ENCODE data around the gene TNFRSF1B.

TNFRSF1B gene

GRCh38 chr1:12204140-12204539, 37.3 kb downstream of the TNFRSF1B start:
- Histone ChIP-seq H3K36me3 (peaks cover 100% of the 10 kb centered on the region), H3K4me1 (ENCODE audit: control insufficient read depth in 1 of 2, insufficient read depth in 1 of 2, low read depth in 1 of 2, low read length in 1 of 2) (peaks cover 7 to 8% of the 10 kb centered on the region in 2 experiments), H3K27ac (no peak overlapping the region), H3K4me3 (ENCODE audit: low read depth in 1 of 2, low read length in 1 of 2) (no peak overlapping the region), H3K9me3 (no peaks in the 10 kb centered on the region), H3K27me3 (no peaks in the 10 kb centered on the region)
- no peak for TF ChIP-seq CTCF (IDR thresholded peaks at IDR 0.05)

- no peaks in the 10 kb centered on the region for H3K9me3 ChIP-seq
- H3K27me3 ChIP-seq, result no peaks in the 10 kb centered on the region
- peaks cover 95% of the 10 kb centered on the region for H3K36me3 ChIP-seq
- peaks cover 7 to 8% of the 10 kb centered on the region in 2 experiments for H3K4me1 ChIP-seq (ENCODE audit: control insufficient read depth in 1 of 2, insufficient read depth in 1 of 2, low read depth in 1 of 2, low read length in 1 of 2)
- no peak overlapping the region for H3K4me3 ChIP-seq (ENCODE audit: low read depth in 1 of 2, low read length in 1 of 2)
- no peak for TF ChIP-seq CTCF (IDR thresholded peaks at IDR 0.05)
- peak overlapping the region; percentile 1 for H3K27ac ChIP-seq
Measured at GRCh38 chr1:12204754-12205658, 38.2 kb downstream of the TNFRSF1B start.

- Histone ChIP-seq H3K4me3 (ENCODE audit: low read depth in 1 of 2, low read length in 1 of 2) (no peak overlapping the region), H3K9me3 (no peaks in the 10 kb centered on the region), H3K4me1 (ENCODE audit: control insufficient read depth in 1 of 2, insufficient read depth in 1 of 2, low read depth in 1 of 2, low read length in 1 of 2) (peaks cover 7 to 8% of the 10 kb centered on the region in 2 experiments), H3K36me3 (peaks cover 87% of the 10 kb centered on the region), H3K27ac (peak overlapping the region; percentile 69), H3K27me3 (peaks cover 5% of the 10 kb centered on the region)
- TF ChIP-seq CTCF (IDR thresholded peaks at IDR 0.05), result no peak
Measured at GRCh38 chr1:12206238-12206637, 39.4 kb downstream of the TNFRSF1B start.

- no peak overlapping the region for H3K4me3 ChIP-seq (ENCODE audit: low read depth in 1 of 2, low read length in 1 of 2)
- peaks cover 80% of the 10 kb centered on the region for H3K36me3 ChIP-seq
- no peaks in the 10 kb centered on the region for H3K9me3 ChIP-seq
- H3K27me3 ChIP-seq, result peaks cover 9% of the 10 kb centered on the region
- TF ChIP-seq CTCF (IDR thresholded peaks at IDR 0.05), result no peak
- peaks cover 7 to 8% of the 10 kb centered on the region in 2 experiments for H3K4me1 ChIP-seq (ENCODE audit: control insufficient read depth in 1 of 2, insufficient read depth in 1 of 2, low read depth in 1 of 2, low read length in 1 of 2)
- H3K27ac ChIP-seq, result peak overlapping the region; percentile 69
Measured at GRCh38 chr1:12206792-12207424, 40.1 kb downstream of the TNFRSF1B start.

GRCh38 chr1:12208271-12208670, 41.5 kb downstream of the TNFRSF1B start:
- H3K9me3 ChIP-seq, result no peaks in the 10 kb centered on the region
- H3K4me3 ChIP-seq (ENCODE audit: low read depth in 1 of 2, low read length in 1 of 2), result no peak overlapping the region
- peak overlapping the region; percentile 69 for H3K27ac ChIP-seq
- peaks cover 9% of the 10 kb centered on the region for H3K27me3 ChIP-seq
- peaks cover 66% of the 10 kb centered on the region for H3K36me3 ChIP-seq
- H3K4me1 ChIP-seq (ENCODE audit: control insufficient read depth in 1 of 2, insufficient read depth in 1 of 2, low read depth in 1 of 2, low read length in 1 of 2), result peaks cover 7 to 8% of the 10 kb centered on the region in 2 experiments
- no peak for TF ChIP-seq CTCF (IDR thresholded peaks at IDR 0.05)

Measured in neutrophil (primary cell).